GM19351 (cell line): Measurements from ENCODE around the gene PCK1.

Experiments
- ATAC-seq: cut with Tn5 transposase; IDR thresholded peaks from one replicate; pipeline ENCODE4 v1.9.1; 2021; ENCODE audit warnings: mild to moderate bottlenecking, moderate library complexity; ENCODE audit not compliant: unreplicated experiment

PCK1 gene

DNA sequence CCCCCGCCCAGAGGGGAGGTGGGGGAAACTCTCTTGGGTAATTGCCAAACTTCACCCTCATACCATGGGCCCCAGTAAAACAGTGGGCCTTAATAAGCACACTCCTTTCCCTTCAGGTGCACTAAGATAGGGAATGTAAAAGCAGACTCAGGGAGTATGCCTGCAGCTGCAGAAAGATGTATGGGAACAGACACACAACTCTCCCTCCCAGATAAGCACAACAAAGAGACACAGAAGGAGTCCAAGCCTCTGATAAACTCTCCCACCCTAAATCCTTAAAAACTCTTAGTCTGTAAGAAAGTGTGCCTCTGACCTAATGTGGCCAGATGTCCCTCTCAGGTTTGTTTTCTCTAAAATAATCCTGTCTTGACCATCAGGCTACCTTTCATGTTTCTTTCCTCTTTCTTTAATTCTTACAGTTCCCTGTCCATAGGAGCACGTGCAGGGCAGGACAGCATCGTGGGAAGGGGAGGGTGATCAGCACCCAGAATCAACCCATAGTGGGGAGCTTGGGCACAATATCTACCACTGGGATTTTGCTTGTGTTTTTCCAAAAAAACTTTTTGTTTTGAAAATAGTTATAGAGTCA lies 24.7 kb upstream of the PCK1 start:
- no peak for ATAC-seq

GRCh38 chr20:57536771-57537724 lies 23.9 kb upstream of the PCK1 start:
- no peak for ATAC-seq

DNA sequence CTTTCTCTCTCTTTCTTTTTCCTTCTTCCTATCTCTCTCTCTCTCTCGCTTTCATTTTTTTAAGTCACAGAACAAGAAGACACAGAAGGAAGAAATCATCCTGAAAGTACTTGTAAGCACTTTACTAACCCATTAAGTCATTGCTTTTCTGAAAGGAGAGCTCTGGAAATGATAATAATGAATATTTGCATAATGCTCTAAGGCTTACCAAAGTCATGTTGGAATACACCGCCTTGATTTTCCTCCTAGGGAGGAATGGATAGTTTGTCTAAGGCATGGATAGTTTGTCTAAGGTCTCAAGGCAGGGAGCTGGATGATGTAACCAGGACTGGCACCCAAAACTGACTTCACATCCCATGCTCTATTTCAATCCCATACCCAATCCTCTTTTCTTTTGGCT lies 23.1 kb upstream of the PCK1 start:
- no peak for ATAC-seq

GRCh38 chr20:57539889-57540288 lies 21.0 kb upstream of the PCK1 start:
- no peak for ATAC-seq

GRCh38 chr20:57540890-57541580 lies 19.9 kb upstream of the PCK1 start:
- ATAC-seq: no peak

DNA sequence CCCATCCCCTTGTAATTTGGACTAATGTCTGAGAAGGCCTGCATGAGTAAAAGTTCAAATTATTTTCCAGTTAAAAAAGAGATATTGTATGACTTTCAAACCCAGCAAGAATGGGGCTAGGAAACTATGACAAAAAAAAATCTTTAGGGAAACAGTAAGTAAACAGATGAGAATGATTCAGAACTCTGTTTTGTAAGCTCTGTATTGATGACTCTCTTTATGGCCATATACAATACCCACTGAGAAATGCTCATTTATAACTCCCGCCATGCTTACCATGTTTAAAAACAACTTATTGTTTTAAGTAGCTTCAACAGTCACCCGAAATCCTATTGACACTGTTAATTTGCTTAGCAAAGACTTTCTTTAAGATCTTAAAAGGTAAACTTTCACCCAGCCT lies 17.2 kb upstream of the PCK1 start:
- ATAC-seq: no peak

DNA sequence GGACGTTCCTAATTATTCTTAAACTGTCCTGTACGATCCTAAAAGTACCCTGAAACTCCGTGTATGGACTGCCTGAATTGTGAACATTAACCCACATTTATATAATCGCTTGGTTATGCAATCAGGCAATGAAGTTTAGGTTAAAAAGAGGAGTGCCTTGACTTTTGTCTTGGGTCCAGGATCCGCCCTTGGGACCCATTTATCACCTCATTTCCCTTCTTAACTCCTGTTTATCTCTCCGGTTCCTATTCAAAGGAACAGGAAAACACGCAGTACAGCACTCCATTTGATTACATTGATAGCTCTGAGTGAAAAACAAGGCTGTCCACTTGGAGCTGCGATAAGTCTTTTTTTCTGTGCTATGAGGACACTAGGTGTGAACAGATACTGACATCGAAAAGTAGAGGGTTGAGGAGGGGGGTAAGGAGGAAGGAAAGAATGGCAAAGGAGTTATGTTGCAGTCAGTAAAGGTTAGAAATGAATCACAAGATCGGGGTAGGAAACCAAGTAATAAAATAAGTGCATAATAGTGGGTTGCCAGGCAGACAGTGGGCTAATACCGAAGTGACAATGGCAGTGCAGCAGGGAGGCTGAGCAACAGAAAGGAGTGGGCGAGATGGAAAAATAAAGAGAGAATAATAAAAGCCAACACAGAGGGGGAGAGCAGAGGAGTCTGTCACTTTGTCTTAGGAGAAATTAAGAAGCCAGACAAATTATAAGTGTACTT lies 15.9 kb upstream of the PCK1 start:
- no peak for ATAC-seq

- no peak for ATAC-seq
Observed at GRCh38 chr20:57545927-57546662, 14.8 kb upstream of the PCK1 start.

- no peak for ATAC-seq
Observed at GRCh38 chr20:57546956-57547649, 13.8 kb upstream of the PCK1 start.

DNA sequence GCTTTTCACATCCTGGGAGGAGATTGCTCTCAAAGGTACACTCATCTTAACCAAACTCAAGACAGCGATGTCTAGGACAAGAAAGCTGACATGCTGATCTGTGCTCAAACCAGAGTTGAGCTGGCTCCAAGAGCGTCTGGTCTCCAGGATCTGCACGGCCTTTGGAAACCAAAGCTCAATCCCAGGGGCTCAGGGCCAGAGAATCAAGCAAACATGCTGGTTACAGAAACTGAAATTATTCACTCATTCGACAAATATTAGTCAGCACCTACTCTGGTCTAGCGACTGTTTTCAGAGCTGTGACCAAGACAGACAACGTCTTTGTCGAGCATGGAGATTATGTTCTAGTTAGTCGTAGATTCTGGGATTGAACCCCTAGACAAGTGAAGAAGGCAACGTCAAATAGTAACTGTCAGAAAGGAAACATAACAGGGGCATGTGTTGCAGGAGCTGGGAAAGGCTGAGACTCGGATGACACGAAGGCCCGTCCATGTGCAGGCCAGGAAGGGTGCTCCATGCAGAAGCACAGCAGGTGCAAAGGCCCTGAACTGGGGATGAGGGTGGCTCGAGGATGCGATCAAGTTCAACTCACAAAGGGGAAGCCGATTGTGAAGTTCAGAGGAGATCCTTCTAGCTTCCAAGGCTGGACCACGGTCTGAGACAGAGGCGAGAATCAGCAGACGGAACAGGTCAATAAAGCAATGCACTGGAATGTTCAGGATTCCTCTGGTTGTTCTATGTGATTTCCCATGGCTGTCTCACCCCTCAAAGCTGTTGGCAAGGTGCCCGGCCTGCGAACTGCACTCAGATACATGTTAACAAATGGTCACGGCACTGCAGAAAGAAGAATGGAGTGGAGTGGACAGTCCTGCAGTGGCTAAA lies 12.5 kb upstream of the PCK1 start:
- ATAC-seq: no peak

GRCh38 chr20:57552471-57552870 lies 8.4 kb upstream of the PCK1 start:
- ATAC-seq: no peak

GRCh38 chr20:57553376-57554018 lies 7.4 kb upstream of the PCK1 start:
- ATAC-seq: no peak

- ATAC-seq: no peak
Observed at GRCh38 chr20:57555457-57556184, 5.3 kb upstream of the PCK1 start.

- ATAC-seq: no peak
Observed at GRCh38 chr20:57556980-57557274, 4.0 kb upstream of the PCK1 start.

GRCh38 chr20:57557926-57558613 lies 2.8 kb upstream of the PCK1 start:
- ATAC-seq: no peak

GRCh38 chr20:57558614-57559288 lies 2.2 kb upstream of the PCK1 start:
- ATAC-seq: no peak

- no peak for ATAC-seq
Observed at GRCh38 chr20:57559289-57559634, 1.6 kb upstream of the PCK1 start.
